ENCODE data around the gene CTBP1. TPM values are rescaled to one million over a fixed set of nuclear protein-coding genes. Genes with fewer than 3 reads are reported as not detected.

The CTBP1 gene
- total RNA-seq, 1 donor from 2014 or later = 171 TPM

DNA sequence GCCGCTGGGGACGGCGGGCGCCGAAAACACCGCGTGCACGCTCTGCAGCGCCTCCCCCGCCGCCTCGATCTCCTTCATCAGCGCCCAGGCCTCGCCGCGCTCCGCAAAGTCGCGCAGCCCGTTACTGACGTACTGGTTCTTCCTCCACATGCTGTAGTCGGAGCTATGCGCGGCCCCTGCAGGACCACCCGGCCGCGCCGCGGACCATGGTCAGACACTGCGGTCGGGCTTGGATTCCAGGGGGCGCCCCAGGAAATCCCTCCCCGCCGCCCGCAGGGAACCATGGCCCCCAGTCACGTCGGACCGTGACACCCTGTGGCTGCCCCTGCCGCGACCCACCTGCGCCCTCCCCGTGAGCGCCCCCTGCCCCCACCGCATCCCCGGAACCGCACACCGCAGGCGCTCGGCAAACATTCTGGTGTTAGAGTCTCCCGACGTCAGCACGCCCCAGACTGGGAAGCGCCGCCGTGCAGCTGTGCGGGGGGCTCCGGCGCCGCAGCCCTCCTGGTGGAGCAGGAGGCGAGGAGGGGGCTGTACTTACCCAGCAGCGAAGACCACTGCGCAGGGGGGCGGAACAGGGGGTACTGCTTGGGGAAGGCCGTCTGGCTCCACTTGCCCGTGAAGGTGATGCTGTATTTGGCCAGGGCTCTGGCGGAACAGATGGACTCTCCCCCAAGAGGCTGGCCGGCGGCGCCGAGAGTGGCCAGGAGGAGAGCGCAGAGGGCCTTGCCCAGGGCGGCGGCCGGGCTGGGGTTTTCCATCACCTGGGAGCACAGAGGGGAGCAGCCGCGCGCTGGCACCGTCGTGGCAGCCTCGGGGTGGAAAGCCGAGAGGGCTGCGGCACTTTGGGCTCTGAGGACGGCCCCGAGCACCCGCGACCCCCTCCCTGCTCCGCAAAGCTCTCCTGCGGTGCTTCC lies 77.4 kb downstream of the CTBP1 start:
- Histone ChIP-seq H4K20me1 (ENCODE audit: low read depth) (peaks cover 13% of the 10 kb centered on the region), H3K4me1 (peaks cover 10% of the 10 kb centered on the region), H3K4me2 (peak overlapping the region; percentile 85), H2AFZ (replicated peaks) (peak overlapping the region; percentile 75), H3K27me3 (peaks cover 83% of the 10 kb centered on the region), H3K9ac (no peak overlapping the region), H3F3A (ENCODE audit: low read depth) (peaks cover 11% of the 10 kb centered on the region), H3K9me3 (ENCODE audit: low read depth) (no peaks in the 10 kb centered on the region), H3K4me3 (peak overlapping the region; percentile 45), H3K27ac (no peak overlapping the region), H3K36me3 (no peaks in the 10 kb centered on the region), H3K79me2 (ENCODE audit: low read depth) (no peaks in the 10 kb centered on the region)
- H3K9me3 Mint-ChIP-seq = no peaks in the 10 kb centered on the region
- no peak overlapping the region for H3K27ac Mint-ChIP-seq
- H3K4me1 Mint-ChIP-seq = peaks cover 8% of the 10 kb centered on the region
- no peaks in the 10 kb centered on the region for H3K36me3 Mint-ChIP-seq
- peak overlapping the region; percentile 57 for H3K4me3 Mint-ChIP-seq
- TF ChIP-seq, protein P1, sequence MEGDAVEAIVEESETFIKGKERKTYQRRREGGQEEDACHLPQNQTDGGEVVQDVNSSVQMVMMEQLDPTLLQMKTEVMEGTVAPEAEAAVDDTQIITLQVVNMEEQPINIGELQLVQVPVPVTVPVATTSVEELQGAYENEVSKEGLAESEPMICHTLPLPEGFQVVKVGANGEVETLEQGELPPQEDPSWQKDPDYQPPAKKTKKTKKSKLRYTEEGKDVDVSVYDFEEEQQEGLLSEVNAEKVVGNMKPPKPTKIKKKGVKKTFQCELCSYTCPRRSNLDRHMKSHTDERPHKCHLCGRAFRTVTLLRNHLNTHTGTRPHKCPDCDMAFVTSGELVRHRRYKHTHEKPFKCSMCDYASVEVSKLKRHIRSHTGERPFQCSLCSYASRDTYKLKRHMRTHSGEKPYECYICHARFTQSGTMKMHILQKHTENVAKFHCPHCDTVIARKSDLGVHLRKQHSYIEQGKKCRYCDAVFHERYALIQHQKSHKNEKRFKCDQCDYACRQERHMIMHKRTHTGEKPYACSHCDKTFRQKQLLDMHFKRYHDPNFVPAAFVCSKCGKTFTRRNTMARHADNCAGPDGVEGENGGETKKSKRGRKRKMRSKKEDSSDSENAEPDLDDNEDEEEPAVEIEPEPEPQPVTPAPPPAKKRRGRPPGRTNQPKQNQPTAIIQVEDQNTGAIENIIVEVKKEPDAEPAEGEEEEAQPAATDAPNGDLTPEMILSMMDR (IDR thresholded peaks at IDR 0.05) = peak; percentile 32
- TF ChIP-seq EZH2phosphoT487 (IDR thresholded peaks at IDR 0.05) (peak; percentile 93), EZH2 (IDR thresholded peaks at IDR 0.05) (peak; percentile 99)
- H3K27me3 Mint-ChIP-seq (ENCODE audit: insufficient read depth, low read depth) = peaks cover 41% of the 10 kb centered on the region
- peak; percentile 70 for DNase-seq (ENCODE audit: low spot score)

- H3F3A ChIP-seq (ENCODE audit: low read depth) = peaks cover 11% of the 10 kb centered on the region
- Mint-ChIP-seq H3K4me1 (peaks cover 9% of the 10 kb centered on the region), H3K27ac (no peak overlapping the region), H3K36me3 (no peaks in the 10 kb centered on the region), H3K4me3 (no peak overlapping the region), H3K27me3 (ENCODE audit: insufficient read depth, low read depth) (peaks cover 41% of the 10 kb centered on the region), H3K9me3 (no peaks in the 10 kb centered on the region)
- H4K20me1 ChIP-seq (ENCODE audit: low read depth) = peaks cover 13% of the 10 kb centered on the region
- H3K9ac ChIP-seq = no peak overlapping the region
- peak overlapping the region; percentile 45 for H3K4me3 ChIP-seq
- TF ChIP-seq EZH2phosphoT487 (IDR thresholded peaks at IDR 0.05) = no peak
- TF ChIP-seq EZH2 (IDR thresholded peaks at IDR 0.05) = no peak
- TF ChIP-seq, protein P1 (IDR thresholded peaks at IDR 0.05) = no peak
- no peak overlapping the region for H2AFZ ChIP-seq (replicated peaks)
- no peak for DNase-seq (ENCODE audit: low spot score)
- no peaks in the 10 kb centered on the region for H3K9me3 ChIP-seq (ENCODE audit: low read depth)
- H3K79me2 ChIP-seq (ENCODE audit: low read depth) = no peaks in the 10 kb centered on the region
- peaks cover 89% of the 10 kb centered on the region for H3K27me3 ChIP-seq
- no peaks in the 10 kb centered on the region for H3K36me3 ChIP-seq
- peaks cover 10% of the 10 kb centered on the region for H3K4me1 ChIP-seq
- H3K4me2 ChIP-seq = peak overlapping the region; percentile 85
- no peak overlapping the region for H3K27ac ChIP-seq
Measured at GRCh38 chr4:1170976-1171310, 78.0 kb downstream of the CTBP1 start.

GRCh38 chr4:1170156-1170975 lies 78.6 kb downstream of the CTBP1 start:
- no peaks in the 10 kb centered on the region for H3K36me3 Mint-ChIP-seq
- no peak for DNase-seq (ENCODE audit: low spot score)
- no peak overlapping the region for H3K27ac ChIP-seq
- H3K27ac Mint-ChIP-seq = no peak overlapping the region
- no peaks in the 10 kb centered on the region for H3K9me3 Mint-ChIP-seq
- peaks cover 9% of the 10 kb centered on the region for H3K4me1 Mint-ChIP-seq
- peak overlapping the region; percentile 45 for H3K4me3 ChIP-seq
- no peaks in the 10 kb centered on the region for H3K9me3 ChIP-seq (ENCODE audit: low read depth)
- no peaks in the 10 kb centered on the region for H3K36me3 ChIP-seq
- peaks cover 11% of the 10 kb centered on the region for H3F3A ChIP-seq (ENCODE audit: low read depth)
- no peak overlapping the region for H3K4me2 ChIP-seq
- peaks cover 10% of the 10 kb centered on the region for H3K4me1 ChIP-seq
- H4K20me1 ChIP-seq (ENCODE audit: low read depth) = peaks cover 13% of the 10 kb centered on the region
- TF ChIP-seq, protein P1 (IDR thresholded peaks at IDR 0.05) = no peak
- no peak for TF ChIP-seq EZH2 (IDR thresholded peaks at IDR 0.05)
- no peak for TF ChIP-seq EZH2phosphoT487 (IDR thresholded peaks at IDR 0.05)
- H3K4me3 Mint-ChIP-seq = peak overlapping the region; percentile 35
- H3K9ac ChIP-seq = no peak overlapping the region
- peaks cover 92% of the 10 kb centered on the region for H3K27me3 ChIP-seq
- H2AFZ ChIP-seq (replicated peaks) = no peak overlapping the region
- H3K79me2 ChIP-seq (ENCODE audit: low read depth) = no peaks in the 10 kb centered on the region
- peaks cover 38% of the 10 kb centered on the region for H3K27me3 Mint-ChIP-seq (ENCODE audit: insufficient read depth, low read depth)
